Measurements from ENCODE around the gene ALK.

DNA sequence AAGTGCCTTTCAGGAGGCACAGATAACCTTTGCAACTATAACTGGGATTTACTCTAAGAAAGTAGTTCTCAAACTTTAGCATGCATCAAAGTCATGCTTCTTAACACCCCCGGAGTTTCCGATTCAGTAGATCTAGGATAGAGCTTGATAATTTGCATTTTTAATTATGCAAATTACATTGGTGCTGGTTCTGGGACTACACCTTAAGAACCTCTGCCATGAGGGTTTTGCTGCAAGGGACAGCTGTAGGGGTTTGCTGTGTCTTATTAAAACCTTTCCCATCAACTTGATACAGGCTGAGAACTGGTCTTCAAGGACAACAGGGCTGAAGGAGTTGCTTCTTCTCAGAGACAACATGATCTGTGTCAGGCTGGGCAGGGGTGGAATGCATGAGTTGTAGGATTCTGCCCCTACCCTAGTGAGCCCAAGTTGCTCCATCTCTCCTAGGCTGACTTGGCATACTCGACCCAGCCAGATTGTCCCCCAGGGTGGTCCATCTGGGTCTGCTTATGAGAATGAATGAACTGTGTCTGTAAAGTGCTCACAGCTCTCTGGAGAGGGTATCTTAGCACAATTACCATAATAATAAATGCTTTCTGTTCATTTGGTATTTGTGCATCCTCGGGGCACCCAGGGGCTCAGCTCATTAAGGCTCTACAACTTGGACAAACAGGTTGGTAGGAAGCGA lies 573.5 kb downstream of the ALK start:
- TF ChIP-seq YY1 (IDR thresholded peaks at IDR 0.05; ENCODE audit: insufficient read depth, insufficient read length), result no peak
- no peak for TF ChIP-seq ZNF274 (IDR thresholded peaks at IDR 0.05; ENCODE audit: low read depth, low read length)
- TF ChIP-seq SUZ12 (IDR thresholded peaks at IDR 0.05; ENCODE audit: extremely low read depth, insufficient read depth, insufficient read length), result no peak

All from NT2/D1 (cell line).